RWPE2 (cell line): ENCODE data around the gene HTATSF1.

ENCODE experiments used
- ATAC-seq: fragments of 200-7000 bp; cut with Tn5 transposase; 3 replicates; pipeline ENCODE4 v1.9.1; 2021; ENCODE audit warnings: low read depth
- DNase-seq: peaks from one replicate; pipeline ENCODE4 v3.0.0-alpha.2; 2020; ENCODE audit warnings: low spot score
- H3K27ac ChIP-seq: fragments of 450-650 bp; 2 replicates; pipeline ENCODE4 v1.5.1; 2017; ENCODE audit warnings: mild to moderate bottlenecking; ENCODE audit not compliant: poor library complexity, severe bottlenecking
- H3K27me3 ChIP-seq: fragments of 250-450 bp; sonication (Bioruptor Pico); 2 replicates; pipeline ENCODE4 v1.5.1; 2021; ENCODE audit warnings: mild to moderate bottlenecking, moderate library complexity; ENCODE audit not compliant: insufficient read depth, poor library complexity, severe bottlenecking
- H3K36me3 ChIP-seq: fragments of 250-450 bp; sonication (Bioruptor Pico); 2 replicates; pipeline ENCODE4 v1.5.1; 2020; ENCODE audit warnings: low read depth, mild to moderate bottlenecking, moderate library complexity
- H3K4me1 ChIP-seq: fragments of 250-450 bp; sonication (Bioruptor Pico); 2 replicates; pipeline ENCODE4 v1.5.1; 2021; ENCODE audit warnings: mild to moderate bottlenecking, moderate library complexity; ENCODE audit not compliant: insufficient read depth, poor library complexity, severe bottlenecking
- H3K4me3 ChIP-seq: fragments of 250-450 bp; sonication (Bioruptor Pico); 2 replicates; pipeline ENCODE4 v1.5.1; 2021; ENCODE audit warnings: mild to moderate bottlenecking, moderate library complexity; ENCODE audit not compliant: severe bottlenecking
- H3K9me3 ChIP-seq: fragments of 250-450 bp; sonication (Bioruptor Pico); 2 replicates; pipeline ENCODE4 v1.5.1; 2021; ENCODE audit warnings: mild to moderate bottlenecking, moderate library complexity; ENCODE audit not compliant: severe bottlenecking
- CTCF ChIP-seq: fragments of 450-650 bp; IDR thresholded peaks from one replicate; pipeline ENCODE4 v1.5.1; 2017; ENCODE audit warnings: mild to moderate bottlenecking, moderate library complexity; ENCODE audit not compliant: poor library complexity, severe bottlenecking

The HTATSF1 gene, protein sequence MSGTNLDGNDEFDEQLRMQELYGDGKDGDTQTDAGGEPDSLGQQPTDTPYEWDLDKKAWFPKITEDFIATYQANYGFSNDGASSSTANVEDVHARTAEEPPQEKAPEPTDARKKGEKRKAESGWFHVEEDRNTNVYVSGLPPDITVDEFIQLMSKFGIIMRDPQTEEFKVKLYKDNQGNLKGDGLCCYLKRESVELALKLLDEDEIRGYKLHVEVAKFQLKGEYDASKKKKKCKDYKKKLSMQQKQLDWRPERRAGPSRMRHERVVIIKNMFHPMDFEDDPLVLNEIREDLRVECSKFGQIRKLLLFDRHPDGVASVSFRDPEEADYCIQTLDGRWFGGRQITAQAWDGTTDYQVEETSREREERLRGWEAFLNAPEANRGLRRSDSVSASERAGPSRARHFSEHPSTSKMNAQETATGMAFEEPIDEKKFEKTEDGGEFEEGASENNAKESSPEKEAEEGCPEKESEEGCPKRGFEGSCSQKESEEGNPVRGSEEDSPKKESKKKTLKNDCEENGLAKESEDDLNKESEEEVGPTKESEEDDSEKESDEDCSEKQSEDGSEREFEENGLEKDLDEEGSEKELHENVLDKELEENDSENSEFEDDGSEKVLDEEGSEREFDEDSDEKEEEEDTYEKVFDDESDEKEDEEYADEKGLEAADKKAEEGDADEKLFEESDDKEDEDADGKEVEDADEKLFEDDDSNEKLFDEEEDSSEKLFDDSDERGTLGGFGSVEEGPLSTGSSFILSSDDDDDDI

GRCh38 chrX:136497556-136498052, at the start of gene HTATSF1:
Gene HTATSF1, plus strand, starts transcription at chrX:136497592. Its CDS starts 93 bp downstream, at chrX:136497685.
- H3K4me3 ChIP-seq: peak within 1 kb of the TSS; percentile 91
- H3K4me1 ChIP-seq: no peaks in the 10 kb centered on the region
- DNase-seq (no peak), ATAC-seq (peak; percentile 38)
- H3K27me3 ChIP-seq: no peaks in the 10 kb centered on the region
- no peak for TF ChIP-seq CTCF
- H3K27ac ChIP-seq: peak within 1 kb of the TSS; percentile 85
- no peaks in the 10 kb centered on the region for H3K9me3 ChIP-seq
- peaks cover 27% of the 10 kb centered on the region for H3K36me3 ChIP-seq

DNA sequence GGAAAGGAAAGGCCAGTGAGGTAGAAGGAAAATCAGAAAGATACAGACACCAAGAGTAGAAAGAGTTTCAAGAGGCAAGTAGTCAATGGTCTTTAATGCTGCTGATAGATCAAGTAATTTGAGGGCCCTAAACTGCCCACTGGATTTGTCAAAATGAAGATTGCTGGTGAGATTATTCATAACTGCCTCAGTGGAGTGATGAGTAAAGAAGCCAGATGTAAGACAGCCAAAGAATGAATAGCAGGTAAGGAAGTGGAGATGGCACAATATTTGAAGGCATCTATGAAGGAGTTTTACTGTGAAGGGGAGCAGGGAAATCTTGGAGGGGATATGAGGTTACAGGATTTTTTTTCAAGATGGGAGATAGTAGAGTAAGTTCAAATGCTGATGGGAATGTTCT, 49.4 kb upstream of the HTATSF1 start:
- no peaks in the 10 kb centered on the region for H3K36me3 ChIP-seq
- ATAC-seq (no peak), DNase-seq (no peak)
- no peaks in the 10 kb centered on the region for H3K9me3 ChIP-seq
- no peak overlapping the region for H3K27ac ChIP-seq
- no peak overlapping the region for H3K4me3 ChIP-seq
- no peaks in the 10 kb centered on the region for H3K27me3 ChIP-seq
- H3K4me1 ChIP-seq: peaks cover 7% of the 10 kb centered on the region
- no peak for TF ChIP-seq CTCF

- Histone ChIP-seq H3K27me3 (no peaks in the 10 kb centered on the region), H3K4me1 (peaks cover 7% of the 10 kb centered on the region), H3K4me3 (no peak overlapping the region), H3K36me3 (no peaks in the 10 kb centered on the region), H3K9me3 (no peaks in the 10 kb centered on the region), H3K27ac (no peak overlapping the region)
- no peak for DNase-seq
- no peak for ATAC-seq
- no peak for TF ChIP-seq CTCF
Observed at GRCh38 chrX:136450050-136450830, 47.2 kb upstream of the HTATSF1 start.

DNA sequence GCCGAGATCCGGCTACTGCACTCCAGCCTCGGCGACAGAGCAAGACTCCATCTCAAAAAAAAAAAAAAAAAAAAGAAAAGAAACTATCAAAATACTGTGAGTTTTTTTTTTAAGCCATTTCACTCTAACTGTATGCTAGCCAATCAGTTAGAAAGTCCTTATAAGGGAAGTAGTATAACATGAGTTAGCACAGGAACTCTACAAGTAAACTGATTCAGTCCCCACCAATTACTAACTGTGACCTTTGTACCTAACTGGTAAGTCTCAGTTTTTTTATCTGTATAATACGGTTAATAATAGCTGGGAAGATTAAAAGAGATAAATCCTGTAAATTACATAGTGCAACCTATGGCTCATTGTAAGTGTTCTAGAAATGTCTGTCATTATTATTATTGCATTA, 44.8 kb upstream of the HTATSF1 start:
- H3K9me3 ChIP-seq: no peaks in the 10 kb centered on the region
- ATAC-seq (no peak), DNase-seq (no peak)
- no peak overlapping the region for H3K4me3 ChIP-seq
- no peaks in the 10 kb centered on the region for H3K36me3 ChIP-seq
- no peak for TF ChIP-seq CTCF
- H3K27ac ChIP-seq: no peak overlapping the region
- peaks cover 7% of the 10 kb centered on the region for H3K4me1 ChIP-seq
- H3K27me3 ChIP-seq: no peaks in the 10 kb centered on the region
